ENCODE measurements around the gene WASHC4.

Gene WASHC4

GRCh38 chr12:105205322-105206048 lies 98.0 kb downstream of the WASHC4 start:
- no peak for DNase-seq (ENCODE audit: low read depth)

GRCh38 chr12:105206686-105207374 lies 99.3 kb downstream of the WASHC4 start:
- DNase-seq (ENCODE audit: low read depth) = no peak

GRCh38 chr12:105209091-105209490 lies 101.6 kb downstream of the WASHC4 start:
- DNase-seq (ENCODE audit: low read depth) = no peak

GRCh38 chr12:105212438-105212837 lies 104.9 kb downstream of the WASHC4 start:
- peak; percentile 70 for DNase-seq (ENCODE audit: low read depth)

- peak; percentile 49 for DNase-seq (ENCODE audit: low read depth)
Measured at GRCh38 chr12:105214148-105214547, 106.6 kb downstream of the WASHC4 start.

GRCh38 chr12:105214670-105215375 lies 107.3 kb downstream of the WASHC4 start:
- DNase-seq (ENCODE audit: low read depth) = no peak

GRCh38 chr12:105218434-105218833 lies 110.9 kb downstream of the WASHC4 start:
- DNase-seq (ENCODE audit: low read depth) = no peak

Data from fibroblast of gingiva (primary cell).